H1 (cell line): ENCODE data around the gene CDK15. TPM values are rescaled to one million over a fixed set of nuclear protein-coding genes. Genes with fewer than 3 reads are reported as not detected.

ENCODE experiments used
- CTCF ChIA-PET: fragments of 300-600 bp; sonication (Branson Sonifier 250); formaldehyde crosslinking; loops from one replicate; lab custom pipeline; 2021; ENCODE audit not compliant: partially characterized antibody; lab: Charles Lee
- POLR2A ChIA-PET: fragments of 300-600 bp; sonication (Branson Sonifier 250); formaldehyde crosslinking; loops from one replicate; lab custom pipeline; 2021; ENCODE audit warnings: inconsistent platforms; ENCODE audit not compliant: partially characterized antibody; lab: Charles Lee
- DNase-seq, 2 experiments: peaks; one replicate each; pipeline versions ENCODE4 v3.0.0 to v3.0.0-alpha.2; 2010 to 2022; ENCODE audit warnings: low spot score in 2 of 2, low read depth in 1 of 2, mixed read lengths in 1 of 2
- FAIRE-seq: peaks from 2 replicates; lab custom pipeline; 2011; peaks lifted over from hg19 to GRCh38; lab: Jason Lieb, UNC
- H2AFZ ChIP-seq: 2 replicates; pipeline ENCODE4 v1.8.1; 2012; ENCODE audit warnings: low read length, inconsistent platforms
- H2AK5ac ChIP-seq: 2 replicates; pipeline ENCODE4 v1.6.1; 2013; ENCODE audit warnings: low read depth, low read length
- H2BK120ac ChIP-seq: replicated peaks from 2 replicates; pipeline ENCODE3; 2013; ENCODE audit warnings: low read depth, low read length, inconsistent platforms
- H2BK12ac ChIP-seq: 2 replicates; pipeline ENCODE4 v1.6.1; 2013; ENCODE audit warnings: low read depth, low read length
- H2BK15ac ChIP-seq: 2 replicates; pipeline ENCODE4 v1.6.1; 2013; ENCODE audit warnings: low read length
- H2BK20ac ChIP-seq: 2 replicates; pipeline ENCODE4 v1.6.1; 2013; ENCODE audit warnings: low read length
- H2BK5ac ChIP-seq: 2 replicates; pipeline ENCODE4 v1.6.1; 2013; ENCODE audit warnings: low read depth, low read length
- H3K14ac ChIP-seq: 2 replicates; pipeline ENCODE4 v1.6.1; 2013; ENCODE audit warnings: inconsistent platforms; ENCODE audit not compliant: insufficient read length
- H3K18ac ChIP-seq: 2 replicates; pipeline ENCODE4 v1.6.1; 2013; ENCODE audit warnings: low read length; ENCODE audit errors: extremely low read depth
- H3K23ac ChIP-seq: 2 replicates; pipeline ENCODE4 v1.6.1; 2013; ENCODE audit warnings: inconsistent platforms; ENCODE audit not compliant: insufficient read length
- H3K23me2 ChIP-seq: 2 replicates; pipeline ENCODE4 v1.6.1; 2013; ENCODE audit warnings: low read depth, low read length
- H3K27ac ChIP-seq: 2 replicates; pipeline ENCODE4 v1.6.1; 2011; ENCODE audit warnings: low read depth, low read length, inconsistent platforms
- H3K27me3 ChIP-seq, 4 experiments: replicated peaks in 1 of 4; 1 replicate in 1 of 4; 2 replicates in 3 of 4; pipeline versions ENCODE4 v1.6.1 to v1.8.1; 2011 to 2013; ENCODE audit warnings: low read length in 3 of 4, mild to moderate bottlenecking in 3 of 4, inconsistent platforms in 2 of 4, mixed read lengths in 2 of 4, moderate library complexity in 1 of 4; ENCODE audit not compliant: control insufficient read depth in 3 of 4, insufficient read depth in 3 of 4; ENCODE audit errors: extremely low read depth in 1 of 4
- H3K36me3 ChIP-seq, 4 experiments: 2 replicates each; pipeline versions ENCODE4 v1.6.1 to v1.8.1; 2011 to 2013; ENCODE audit warnings: mild to moderate bottlenecking in 4 of 4, low read length in 3 of 4, moderate library complexity in 2 of 4, control low read depth in 1 of 4, inconsistent platforms in 1 of 4; ENCODE audit not compliant: insufficient read depth in 4 of 4, control insufficient read depth in 2 of 4
- H3K4ac ChIP-seq: replicated peaks from 2 replicates; pipeline ENCODE3; 2013; ENCODE audit warnings: low read length, low read depth, mixed read lengths, inconsistent platforms; ENCODE audit not compliant: insufficient read length
- H3K4me1 ChIP-seq, 4 experiments: replicated peaks in 1 of 4; 1 replicate in 1 of 4; 2 replicates in 3 of 4; pipeline versions ENCODE4 v1.6.1 to v1.8.1; 2011 to 2013; ENCODE audit warnings: low read length in 3 of 4, inconsistent platforms in 2 of 4, mixed read lengths in 1 of 4; ENCODE audit not compliant: insufficient read depth in 4 of 4, control insufficient read depth in 3 of 4
- H3K4me2 ChIP-seq, 2 experiments: 2 replicates each; pipeline versions ENCODE4 v1.6.1 to v1.8.1; 2011 to 2013; ENCODE audit warnings: low read depth in 2 of 2, low read length in 2 of 2, control low read depth in 1 of 2, inconsistent platforms in 1 of 2, mild to moderate bottlenecking in 1 of 2; ENCODE audit not compliant: insufficient read depth in 1 of 2
- H3K4me3 ChIP-seq, 4 experiments: fragments of 200-600, 300-600 bp in 1 of 4; sonication (generic), shearing (Covaris generic), sonication (Bioruptor Twin) in 1 of 4; 2 replicates each; pipeline versions ENCODE4 v1.5.1 to v1.8.1; 2011 to 2016; ENCODE audit warnings: low read length in 4 of 4, low read depth in 3 of 4, control low read depth in 2 of 4, inconsistent platforms in 2 of 4, mild to moderate bottlenecking in 2 of 4, mixed read lengths in 1 of 4, moderate library complexity in 1 of 4; ENCODE audit not compliant: insufficient read depth in 2 of 4; ENCODE audit errors: extremely low read depth in 1 of 4
- H3K56ac ChIP-seq: replicated peaks from 2 replicates; pipeline ENCODE3; 2013; ENCODE audit warnings: low read depth, mild to moderate bottlenecking, mixed read lengths, low read length, inconsistent platforms; ENCODE audit not compliant: insufficient read length
- H3K79me1 ChIP-seq: 2 replicates; pipeline ENCODE4 v1.6.1; 2013; ENCODE audit warnings: low read depth, low read length, control low read depth
- H3K79me2 ChIP-seq, 2 experiments: 2 replicates each; pipeline versions ENCODE4 v1.6.1 to v1.8.1; 2012 to 2013; ENCODE audit warnings: low read length in 2 of 2, mild to moderate bottlenecking in 2 of 2, inconsistent platforms in 1 of 2; ENCODE audit not compliant: insufficient read depth in 2 of 2, control insufficient read depth in 1 of 2
- H3K9ac ChIP-seq, 4 experiments: replicated peaks in 1 of 4; 1 replicate in 1 of 4; 2 replicates in 3 of 4; pipeline versions ENCODE4 v1.6.1 to v1.8.1; 2011 to 2013; ENCODE audit warnings: low read depth in 3 of 4, low read length in 3 of 4, control low read depth in 2 of 4, mild to moderate bottlenecking in 2 of 4, moderate library complexity in 2 of 4, inconsistent platforms in 1 of 4; ENCODE audit errors: extremely low read depth in 1 of 4
- H3K9me3 ChIP-seq, 2 experiments: 2 replicates each; pipeline versions ENCODE4 v1.6.1 to v1.8.1; 2012 to 2013; ENCODE audit warnings: mild to moderate bottlenecking in 2 of 2, moderate library complexity in 2 of 2, control low read depth in 1 of 2, inconsistent platforms in 1 of 2, low read depth in 1 of 2, low read length in 1 of 2, mixed read lengths in 1 of 2; ENCODE audit not compliant: insufficient read depth in 2 of 2
- H4K20me1 ChIP-seq, 2 experiments: replicated peaks in 1 of 2; 2 replicates each; pipeline versions ENCODE3 to v1.8.1; 2011 to 2013; ENCODE audit warnings: inconsistent platforms in 2 of 2, low read length in 2 of 2, mild to moderate bottlenecking in 1 of 2; ENCODE audit not compliant: insufficient read depth in 2 of 2, control insufficient read depth in 1 of 2
- H4K5ac ChIP-seq: 2 replicates; pipeline ENCODE4 v1.6.1; 2013; ENCODE audit warnings: low read length, low read depth, mixed read lengths, inconsistent platforms; ENCODE audit not compliant: insufficient read length
- H4K8ac ChIP-seq: 2 replicates; pipeline ENCODE4 v1.8.0; 2013; ENCODE audit warnings: mild to moderate bottlenecking, moderate library complexity, low read length, inconsistent platforms; ENCODE audit not compliant: insufficient read depth; ENCODE audit errors: extremely low read depth
- H4K91ac ChIP-seq: replicated peaks from 2 replicates; pipeline ENCODE3; 2013; ENCODE audit warnings: low read length, mixed read lengths, inconsistent platforms; ENCODE audit not compliant: insufficient read length
- ATF2 ChIP-seq: IDR thresholded peaks from 2 replicates; pipeline ENCODE4 v1.6.1; 2012; ENCODE audit warnings: low read length, inconsistent platforms
- BRCA1 ChIP-seq: IDR thresholded peaks from 2 replicates; pipeline ENCODE4 v1.6.1; 2012; ENCODE audit warnings: low read depth, low read length, improper control_type of control experiment
- CBX5 ChIP-seq: fragments of 300-800, 300-1000 bp; sonication (generic); IDR thresholded peaks from 2 replicates; pipeline ENCODE4 v1.7.1; 2016; ENCODE audit warnings: antibody characterized with exemption, low read length, low read depth
- MAFK ChIP-seq: IDR thresholded peaks from 2 replicates; pipeline ENCODE4 v1.6.1; 2012; ENCODE audit warnings: low read depth, mild to moderate bottlenecking, improper control_type of control experiment, low read length
- MAX ChIP-seq: IDR thresholded peaks from 2 replicates; pipeline ENCODE4 v1.6.1; 2012; ENCODE audit warnings: inconsistent platforms
- RAD21 ChIP-seq, 2 experiments: IDR thresholded peaks in 1 of 2; conservative IDR thresholded peaks in 1 of 2; 2 replicates each; pipeline ENCODE4 v1.6.1; 2011; ENCODE audit warnings: low read depth in 2 of 2, low read length in 2 of 2, improper control_type of control experiment in 1 of 2, inconsistent platforms in 1 of 2, mild to moderate bottlenecking in 1 of 2, moderate library complexity in 1 of 2
- SIX5 ChIP-seq: IDR thresholded peaks from 2 replicates; pipeline ENCODE4 v1.6.1; 2011; ENCODE audit warnings: mild to moderate bottlenecking, low read depth, low read length
- SP1 ChIP-seq: IDR thresholded peaks from 2 replicates; pipeline ENCODE4 v1.6.1; 2011; ENCODE audit warnings: low read depth, low read length
- SP2 ChIP-seq: IDR thresholded peaks from 2 replicates; pipeline ENCODE4 v1.6.1; 2012; ENCODE audit warnings: mild to moderate bottlenecking, low read length, inconsistent platforms
- USF2 ChIP-seq: IDR thresholded peaks from 2 replicates; pipeline ENCODE4 v1.6.1; 2011; ENCODE audit warnings: low read length, improper control_type of control experiment
- WGBS, 2 experiments: shearing (Covaris generic) in 1 of 2; methylation state at CpG; one replicate each; pipeline versions ENCODE4 v1.1.6 to v1.1.7; 2013 to 2015; ENCODE audit warnings: low lambda C conversion rate in 2 of 2, mixed read lengths in 2 of 2, inconsistent platforms in 1 of 2, low coverage in 1 of 2, missing lambda C conversion rate in 1 of 2; ENCODE audit not compliant: insufficient replicate concordance in 2 of 2, insufficient coverage in 1 of 2, insufficient read length in 1 of 2; ENCODE audit errors: extremely low coverage in 1 of 2, missing lambda C conversion rate in 1 of 2; 5-methylcytosine and 5-hydroxymethylcytosine counted together
- polyA plus RNA-seq, 7 experiments: library from polyadenylated mRNA; depleted of rRNA in 3 of 7; stranded (reverse) in 5 of 7; unstranded in 2 of 7; fragments of >200 nt in 5 of 7; fragments of 200-250 nt in 2 of 7; gene quantifications; 1 replicate in 5 of 7; 2 replicates in 1 of 7; 4 replicates in 1 of 7; pipeline versions ENCODE4 v1.2.1 to v1.2.3, GENCODE V29; 2011 to 2013; ENCODE audit warnings: missing spikeins in 2 of 7, mixed read lengths in 2 of 7
- total RNA-seq: library from RNA; stranded (reverse); fragmentation: NEBNext Ultra II Directional; extraction: Animal tissue kit (Norgen Biotek cat#: 25700); gene quantifications from 2 replicates; pipeline ENCODE4 v1.2.1, GENCODE V29; 2021

The CDK15 gene
- total and polyA plus RNA-seq, 2 of the 8 experiments (the other 6 are each of a cell fraction or from before 2014, with no cell fraction given) = 0.03 TPM; not detected in 1

GRCh38 chr2:201900362-201900761, 94.0 kb downstream of the CDK15 start:
- WGBS, 2 experiments = 90% methylated on average over 2 of the region's 2 CpGs; no CpG with 5 or more reads in 1 of the 2 experiments
- Histone ChIP-seq H3K9ac (no peak overlapping the region), H3K23ac (no peak overlapping the region), H3K27ac (no peak overlapping the region), H4K20me1 (no peaks in the 10 kb centered on the region), H3K14ac (no peak overlapping the region), H2BK12ac (no peak overlapping the region), H3K27me3 (no peaks in the 10 kb centered on the region), H4K8ac (no peak overlapping the region), H3K4ac (no peak overlapping the region), H3K4me3 (no peak overlapping the region), H3K9me3 (no peaks in the 10 kb centered on the region), H2BK5ac (no peak overlapping the region), H3K56ac (no peak overlapping the region), H3K36me3 (no peaks in the 10 kb centered on the region), H2AK5ac (no peak overlapping the region), H2BK15ac (no peak overlapping the region), H3K18ac (no peak overlapping the region), H3K79me1 (no peaks in the 10 kb centered on the region), H3K4me2 (no peak overlapping the region), H3K79me2 (no peaks in the 10 kb centered on the region), H3K23me2 (no peaks in the 10 kb centered on the region; the same call in 1 of the 2 replicates), H2BK20ac (no peak overlapping the region), H2AFZ (no peak overlapping the region), H2BK120ac (no peak overlapping the region), H4K5ac (no peak overlapping the region), H3K4me1 (peaks cover 5 to 9% (median 7%) of the 10 kb centered on the region in 4 experiments; a peak in 4 of 7 replicates), H4K91ac (no peak overlapping the region)
- no peak for DNase-seq
- POLR2A ChIA-PET = interaction anchor here (1.1 to 1.6 kb wide), 2 partner anchors 8 to 72 kb away, joined by 4 to 5 read pairs; no protein-coding TSS in a partner anchor
- no peak for FAIRE-seq
- CTCF ChIA-PET = no interaction called here
- TF ChIP-seq SP1 (no peak), USF2 (no peak), MAFK (no peak), CBX5 (no peak), BRCA1 (no peak), RAD21 (IDR thresholded peaks at IDR 0.05 in 1 of 2, conservative IDR thresholded peaks at IDR 0.05 in 1 of 2; ENCODE audit: low read depth in 2 of 2, low read length in 2 of 2) (no peak), ATF2 (no peak), SIX5 (no peak), SP2 (no peak), MAX (no peak)
